ENCODE results near the gene HOXA13.
A peak's percentile ranks its signal among the peaks of the same experiment; 100 is the strongest.

The HOXA13 gene

GRCh38 chr7:27170426-27171324 lies 29.2 kb downstream of the HOXA13 start:
- DNase-seq (ENCODE audit: low spot score): no peak

GRCh38 chr7:27169658-27170425 lies 30.0 kb downstream of the HOXA13 start:
- DNase-seq (ENCODE audit: low spot score): no peak

GRCh38 chr7:27168265-27168947 lies 31.5 kb downstream of the HOXA13 start:
- no peak for DNase-seq (ENCODE audit: low spot score)

- DNase-seq (ENCODE audit: low spot score): no peak
Measured at GRCh38 chr7:27167916-27168264, 32.0 kb downstream of the HOXA13 start.

- no peak for DNase-seq (ENCODE audit: low spot score)
Measured at GRCh38 chr7:27166531-27167505, 33.1 kb downstream of the HOXA13 start.

GRCh38 chr7:27165996-27166530 lies 33.8 kb downstream of the HOXA13 start:
- DNase-seq (ENCODE audit: low spot score): no peak

- peak; percentile 90 for DNase-seq (ENCODE audit: low spot score)
Measured at GRCh38 chr7:27165089-27165995, 34.5 kb downstream of the HOXA13 start, which contains the start of gene HOXA9. Gene HOXA9, minus strand, starts transcription at chr7:27165537. Its CDS starts 80 bp downstream, at chr7:27165457.

- DNase-seq (ENCODE audit: low spot score): no peak
Measured at GRCh38 chr7:27164367-27165088, 35.4 kb downstream of the HOXA13 start.

- no peak for DNase-seq (ENCODE audit: low spot score)
Measured at GRCh38 chr7:27164045-27164366, 35.9 kb downstream of the HOXA13 start.

GRCh38 chr7:27163288-27164044 lies 36.4 kb downstream of the HOXA13 start:
- DNase-seq (ENCODE audit: low spot score): no peak

GRCh38 chr7:27162561-27163287 lies 37.2 kb downstream of the HOXA13 start:
- DNase-seq (ENCODE audit: low spot score): no peak

- DNase-seq (ENCODE audit: low spot score): no peak
Measured at GRCh38 chr7:27161721-27162560, 38.0 kb downstream of the HOXA13 start.

GRCh38 chr7:27161214-27161720 lies 38.6 kb downstream of the HOXA13 start:
- DNase-seq (ENCODE audit: low spot score): no peak

- DNase-seq (ENCODE audit: low spot score): peak; percentile 90
Measured at GRCh38 chr7:27160546-27161213, 39.2 kb downstream of the HOXA13 start.

GRCh38 chr7:27160145-27160545 lies 39.7 kb downstream of the HOXA13 start:
- no peak for DNase-seq (ENCODE audit: low spot score)

All from kidney capillary endothelial cell (primary cell).